ENCODE results near the gene INAVA.
"Not testable (repeated sequence)": the region's sequence is repeated elsewhere in the genome, so short reads cannot be mapped to it uniquely, and the experiment has no call there.

INAVA gene

DNA sequence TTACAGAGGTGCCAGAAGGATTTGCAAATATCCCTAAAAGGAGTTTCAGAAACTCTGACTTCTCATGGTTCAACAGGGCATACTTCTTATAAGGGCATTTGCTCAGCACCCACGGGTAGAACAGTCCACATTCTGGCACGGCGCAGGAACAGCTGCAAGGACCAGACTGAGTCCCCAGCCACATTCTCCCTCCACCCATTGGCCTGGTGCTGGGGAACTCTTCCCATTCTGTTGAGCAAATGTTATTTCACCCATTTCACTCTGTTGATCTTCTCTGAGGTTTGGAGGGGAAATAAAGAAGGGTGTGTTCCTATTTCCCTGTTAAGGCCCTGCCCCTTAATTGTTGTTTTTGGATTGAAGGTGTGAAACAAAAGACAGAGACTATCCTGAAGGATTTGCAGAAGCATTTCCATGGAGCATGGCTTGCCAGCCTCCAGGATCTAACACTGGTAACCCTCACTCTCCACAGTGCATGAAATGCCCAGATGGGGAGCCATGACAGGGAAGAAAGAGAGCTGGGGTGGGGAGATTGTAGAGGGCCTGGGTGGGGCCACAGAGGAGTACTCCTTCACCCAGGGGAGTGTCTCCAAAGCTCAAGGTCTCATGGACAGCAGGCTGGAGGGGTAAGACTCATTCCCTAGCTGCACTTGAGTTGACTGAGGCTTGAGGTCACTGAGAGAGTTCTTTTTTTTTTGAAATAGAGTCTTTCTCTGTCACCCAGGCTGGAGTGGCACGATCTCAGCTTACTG is 35.0 kb downstream of the INAVA start:
- Histone ChIP-seq H4K20me1 (ENCODE audit: insufficient read depth, low read length) (no peaks in the 10 kb centered on the region), H3K4me1 (ENCODE audit: low read length) (no peaks in the 10 kb centered on the region), H3K9ac (ENCODE audit: low read length) (no peak overlapping the region), H3K9me3 (replicated peaks; ENCODE audit: insufficient read depth, low read length) (no peaks in the 10 kb centered on the region), H3K79me2 (ENCODE audit: low read length) (no peaks in the 10 kb centered on the region), H3K36me3 (replicated peaks; ENCODE audit: insufficient read depth, low read length) (no peaks in the 10 kb centered on the region), H2AFZ (ENCODE audit: low read length) (no peak overlapping the region), H3K27ac (ENCODE audit: low read length) (no peak overlapping the region), H3K9me2 (replicated peaks; ENCODE audit: insufficient read depth, low read length) (no peaks in the 10 kb centered on the region), H3K27me3 (replicated peaks; ENCODE audit: insufficient read depth, low read length) (no peaks in the 10 kb centered on the region), H3K4me2 (ENCODE audit: low read depth, low read length) (no peak overlapping the region), H3F3A (ENCODE audit: insufficient read depth, low read length) (no peaks in the 10 kb centered on the region), H3K4me3 (ENCODE audit: low read length) (no peak overlapping the region)
- TF ChIP-seq, protein P1, sequence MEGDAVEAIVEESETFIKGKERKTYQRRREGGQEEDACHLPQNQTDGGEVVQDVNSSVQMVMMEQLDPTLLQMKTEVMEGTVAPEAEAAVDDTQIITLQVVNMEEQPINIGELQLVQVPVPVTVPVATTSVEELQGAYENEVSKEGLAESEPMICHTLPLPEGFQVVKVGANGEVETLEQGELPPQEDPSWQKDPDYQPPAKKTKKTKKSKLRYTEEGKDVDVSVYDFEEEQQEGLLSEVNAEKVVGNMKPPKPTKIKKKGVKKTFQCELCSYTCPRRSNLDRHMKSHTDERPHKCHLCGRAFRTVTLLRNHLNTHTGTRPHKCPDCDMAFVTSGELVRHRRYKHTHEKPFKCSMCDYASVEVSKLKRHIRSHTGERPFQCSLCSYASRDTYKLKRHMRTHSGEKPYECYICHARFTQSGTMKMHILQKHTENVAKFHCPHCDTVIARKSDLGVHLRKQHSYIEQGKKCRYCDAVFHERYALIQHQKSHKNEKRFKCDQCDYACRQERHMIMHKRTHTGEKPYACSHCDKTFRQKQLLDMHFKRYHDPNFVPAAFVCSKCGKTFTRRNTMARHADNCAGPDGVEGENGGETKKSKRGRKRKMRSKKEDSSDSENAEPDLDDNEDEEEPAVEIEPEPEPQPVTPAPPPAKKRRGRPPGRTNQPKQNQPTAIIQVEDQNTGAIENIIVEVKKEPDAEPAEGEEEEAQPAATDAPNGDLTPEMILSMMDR (IDR thresholded peaks at IDR 0.05; ENCODE audit: low read length): no peak
- no peak for TF ChIP-seq EZH2 (optimal IDR thresholded peaks at IDR 0.05; ENCODE audit: low read depth, low read length)
- no peak for TF ChIP-seq EZH2phosphoT487 (IDR thresholded peaks at IDR 0.05; ENCODE audit: low read length)
- no peak for DNase-seq

DNA sequence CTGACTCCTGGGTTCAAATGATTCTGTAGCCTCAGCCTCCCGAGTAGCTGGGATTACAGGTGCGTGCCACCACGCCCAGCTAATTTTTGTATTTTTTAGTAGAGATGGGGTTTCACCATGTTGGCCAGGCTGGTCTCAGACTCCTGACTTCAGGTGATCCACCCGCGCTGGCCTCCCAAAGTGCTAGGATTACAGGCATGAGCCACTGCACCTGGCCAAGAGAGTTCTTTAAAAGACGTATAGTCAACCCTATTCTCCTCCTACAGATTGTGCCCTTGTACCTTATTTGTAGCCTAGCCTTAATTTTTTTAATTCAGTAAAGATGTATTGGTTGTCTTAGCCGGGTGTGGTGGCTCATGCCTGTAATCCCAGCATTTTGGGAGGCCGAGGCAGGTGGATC is 35.6 kb downstream of the INAVA start:
- not testable (repeated sequence) for H3K9ac ChIP-seq (ENCODE audit: low read length); H3K9me2 ChIP-seq (replicated peaks; ENCODE audit: insufficient read depth, low read length); H3K27ac ChIP-seq (ENCODE audit: low read length); H3K36me3 ChIP-seq (replicated peaks; ENCODE audit: insufficient read depth, low read length); H3F3A ChIP-seq (ENCODE audit: insufficient read depth, low read length); H2AFZ ChIP-seq (ENCODE audit: low read length); H3K27me3 ChIP-seq (replicated peaks; ENCODE audit: insufficient read depth, low read length); H3K4me1 ChIP-seq (ENCODE audit: low read length); H3K4me2 ChIP-seq (ENCODE audit: low read depth, low read length); H3K79me2 ChIP-seq (ENCODE audit: low read length); H3K9me3 ChIP-seq (replicated peaks; ENCODE audit: insufficient read depth, low read length); H3K4me3 ChIP-seq (ENCODE audit: low read length); H4K20me1 ChIP-seq (ENCODE audit: insufficient read depth, low read length); DNase-seq

DNA sequence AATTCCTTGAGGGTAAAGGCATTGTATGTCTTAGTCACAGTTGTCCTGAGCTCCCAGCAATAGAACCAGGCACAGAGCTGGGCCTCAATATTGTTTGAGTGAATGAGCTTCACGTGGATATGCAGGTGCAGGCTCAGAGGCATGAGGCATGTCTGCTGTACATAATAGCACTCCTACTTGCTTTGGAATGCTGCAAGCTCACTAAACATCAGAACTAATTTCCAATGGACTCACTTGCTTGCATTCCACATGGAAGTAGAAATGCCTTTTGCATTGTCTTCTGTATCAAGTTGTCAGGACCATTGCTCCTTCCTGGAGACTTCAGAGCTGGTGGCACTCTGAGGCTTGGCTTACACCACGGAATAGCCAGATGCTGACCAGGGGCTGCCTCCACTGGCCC is 37.1 kb downstream of the INAVA start:
- H3K9me2 ChIP-seq (replicated peaks; ENCODE audit: insufficient read depth, low read length): no peaks in the 10 kb centered on the region
- DNase-seq: no peak
- no peak overlapping the region for H2AFZ ChIP-seq (ENCODE audit: low read length)
- H3K27me3 ChIP-seq (replicated peaks; ENCODE audit: insufficient read depth, low read length): no peaks in the 10 kb centered on the region
- no peaks in the 10 kb centered on the region for H3K4me1 ChIP-seq (ENCODE audit: low read length)
- no peaks in the 10 kb centered on the region for H3F3A ChIP-seq (ENCODE audit: insufficient read depth, low read length)
- H3K9ac ChIP-seq (ENCODE audit: low read length): no peak overlapping the region
- TF ChIP-seq EZH2 (optimal IDR thresholded peaks at IDR 0.05; ENCODE audit: low read depth, low read length): no peak
- TF ChIP-seq, protein P1 (IDR thresholded peaks at IDR 0.05; ENCODE audit: low read length): no peak
- TF ChIP-seq EZH2phosphoT487 (IDR thresholded peaks at IDR 0.05; ENCODE audit: low read length): no peak
- H3K4me2 ChIP-seq (ENCODE audit: low read depth, low read length): no peak overlapping the region
- H3K27ac ChIP-seq (ENCODE audit: low read length): no peak overlapping the region
- H3K9me3 ChIP-seq (replicated peaks; ENCODE audit: insufficient read depth, low read length): no peaks in the 10 kb centered on the region
- no peaks in the 10 kb centered on the region for H3K79me2 ChIP-seq (ENCODE audit: low read length)
- no peaks in the 10 kb centered on the region for H3K36me3 ChIP-seq (replicated peaks; ENCODE audit: insufficient read depth, low read length)
- H3K4me3 ChIP-seq (ENCODE audit: low read length): no peak overlapping the region
- H4K20me1 ChIP-seq (ENCODE audit: insufficient read depth, low read length): no peaks in the 10 kb centered on the region

DNA sequence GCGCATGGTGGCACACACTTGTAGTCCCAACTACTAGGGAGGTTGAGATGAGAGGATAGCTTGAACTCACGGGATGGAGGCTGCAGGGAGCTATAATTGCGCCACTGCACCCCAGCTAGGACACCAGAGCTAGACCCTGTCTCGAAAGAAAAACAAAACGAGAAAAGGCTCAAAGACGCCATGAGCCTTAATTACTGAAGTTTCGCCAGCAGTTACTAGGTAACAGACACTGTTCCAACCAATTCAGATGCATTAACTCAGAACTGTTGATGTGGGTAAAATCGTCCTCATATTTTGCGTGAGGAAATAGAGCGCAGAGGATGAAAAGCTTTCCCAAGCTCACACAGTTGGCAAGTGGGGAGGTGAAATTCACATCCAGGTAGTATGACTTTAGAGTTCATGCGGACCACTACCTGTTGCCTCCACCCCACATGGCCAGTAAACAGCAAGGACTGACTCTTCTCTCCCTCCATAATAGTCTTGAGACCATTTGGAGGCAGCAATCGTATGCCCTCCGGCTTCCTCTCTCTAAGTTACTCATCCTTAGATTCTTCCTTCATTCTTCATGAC is 40.1 kb downstream of the INAVA start:
- no peak for DNase-seq
- no peak overlapping the region for H3K9ac ChIP-seq (ENCODE audit: low read length)

DNA sequence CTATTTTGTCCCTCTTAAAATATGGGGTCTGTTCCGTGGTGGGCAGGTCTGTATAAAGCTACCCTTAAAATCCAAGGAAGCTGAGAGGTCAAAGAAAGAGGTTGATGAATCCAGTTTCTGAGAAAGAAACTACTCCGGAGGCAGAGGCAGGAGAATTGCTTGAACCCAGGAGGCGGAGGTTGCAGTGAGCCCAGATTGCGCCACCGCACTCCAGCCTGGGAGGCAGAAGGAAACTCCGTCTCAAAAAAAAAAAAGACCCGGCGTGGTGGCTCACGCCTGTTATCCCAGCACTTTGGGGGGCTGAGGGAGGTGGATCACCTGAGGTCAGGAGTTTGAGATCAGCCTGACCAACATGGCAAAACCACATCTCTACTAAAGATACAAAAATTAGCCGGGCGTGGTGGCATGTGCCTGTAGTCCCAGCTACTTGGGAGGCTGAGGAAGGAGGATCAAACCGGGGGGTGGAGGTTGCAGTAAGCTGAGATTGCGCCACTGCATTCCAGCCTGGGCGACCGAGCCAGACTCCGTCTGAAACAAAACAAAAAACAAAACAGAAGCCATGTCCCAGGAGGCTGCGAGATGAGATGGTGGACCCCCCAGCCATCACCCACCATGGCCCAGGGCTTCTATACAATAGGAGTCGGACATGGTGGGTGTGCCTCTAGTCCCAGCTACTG is 40.7 kb downstream of the INAVA start:
- H3K79me2 ChIP-seq (ENCODE audit: low read length): not testable (repeated sequence)

More for the DNA sequence above, 40.1 kb downstream of the INAVA start:
- Histone ChIP-seq H3K9me2 (replicated peaks; ENCODE audit: insufficient read depth, low read length) (no peaks in the 10 kb centered on the region), H3K4me2 (ENCODE audit: low read depth, low read length) (no peak overlapping the region), H3K4me1 (ENCODE audit: low read length) (no peaks in the 10 kb centered on the region), H3K79me2 (ENCODE audit: low read length) (no peaks in the 10 kb centered on the region), H3K27me3 (replicated peaks; ENCODE audit: insufficient read depth, low read length) (no peaks in the 10 kb centered on the region), H4K20me1 (ENCODE audit: insufficient read depth, low read length) (no peaks in the 10 kb centered on the region), H3K36me3 (replicated peaks; ENCODE audit: insufficient read depth, low read length) (no peaks in the 10 kb centered on the region), H3F3A (ENCODE audit: insufficient read depth, low read length) (no peaks in the 10 kb centered on the region), H2AFZ (ENCODE audit: low read length) (no peak overlapping the region), H3K9me3 (replicated peaks; ENCODE audit: insufficient read depth, low read length) (no peaks in the 10 kb centered on the region), H3K4me3 (ENCODE audit: low read length) (no peak overlapping the region), H3K27ac (ENCODE audit: low read length) (no peak overlapping the region)
- TF ChIP-seq EZH2phosphoT487 (IDR thresholded peaks at IDR 0.05; ENCODE audit: low read length) (no peak), EZH2 (optimal IDR thresholded peaks at IDR 0.05; ENCODE audit: low read depth, low read length) (no peak)
- TF ChIP-seq, protein P1 (IDR thresholded peaks at IDR 0.05; ENCODE audit: low read length): no peak

More for the DNA sequence above, 40.7 kb downstream of the INAVA start:
- not testable (repeated sequence) for H3K27ac ChIP-seq (ENCODE audit: low read length); H3K27me3 ChIP-seq (replicated peaks; ENCODE audit: insufficient read depth, low read length); H3K4me2 ChIP-seq (ENCODE audit: low read depth, low read length); H3K9me3 ChIP-seq (replicated peaks; ENCODE audit: insufficient read depth, low read length); H3K9ac ChIP-seq (ENCODE audit: low read length); H3F3A ChIP-seq (ENCODE audit: insufficient read depth, low read length); H3K36me3 ChIP-seq (replicated peaks; ENCODE audit: insufficient read depth, low read length); H3K4me3 ChIP-seq (ENCODE audit: low read length); H2AFZ ChIP-seq (ENCODE audit: low read length); H4K20me1 ChIP-seq (ENCODE audit: insufficient read depth, low read length); DNase-seq; H3K9me2 ChIP-seq (replicated peaks; ENCODE audit: insufficient read depth, low read length); H3K4me1 ChIP-seq (ENCODE audit: low read length)

All from MM.1S (cell line).